Parathyroid adenoma (tissue), 2 donors: Measurements from ENCODE around the gene CD53.
A peak's percentile ranks its signal among the peaks of the same experiment; 100 is the strongest.

Experiments used
- H2AFZ ChIP-seq: fragments of 300-600 bp; sonication (generic); one replicate; pipeline ENCODE4 v1.7.0; 2017; ENCODE audit warnings: antibody characterized with exemption, mild to moderate bottlenecking
- H3K27ac ChIP-seq: fragments of 300-600 bp; sonication (generic); one replicate; pipeline ENCODE4 v1.7.0; 2017
- H3K27me3 ChIP-seq: fragments of 300-600 bp; sonication (generic); one replicate; pipeline ENCODE4 v1.7.0; 2017; ENCODE audit warnings: low read length; ENCODE audit not compliant: control insufficient read depth, insufficient read depth
- H3K36me3 ChIP-seq: fragments of 300-600 bp; sonication (generic); one replicate; pipeline ENCODE4 v1.7.0; 2017; ENCODE audit warnings: low read length; ENCODE audit not compliant: control insufficient read depth, insufficient read depth
- H3K4me1 ChIP-seq: fragments of 300-600 bp; sonication (generic); one replicate; pipeline ENCODE4 v1.7.0; 2017; ENCODE audit warnings: control low read depth
- H3K4me2 ChIP-seq: fragments of 300-600 bp; sonication (generic); one replicate; pipeline ENCODE4 v1.7.0; 2017; ENCODE audit warnings: low read length
- H3K4me3 ChIP-seq: fragments of 300-600 bp; sonication (generic); one replicate; pipeline ENCODE4 v1.7.0; 2017; ENCODE audit warnings: low read depth, low read length
- H3K79me2 ChIP-seq: fragments of 300-600 bp; sonication (generic); one replicate; pipeline ENCODE4 v1.7.0; 2017; ENCODE audit warnings: control low read depth
- H3K9ac ChIP-seq: fragments of 300-600 bp; sonication (generic); one replicate; pipeline ENCODE4 v1.7.0; 2017; ENCODE audit warnings: mild to moderate bottlenecking
- H3K9me3 ChIP-seq: fragments of 300-600 bp; sonication (generic); one replicate; pipeline ENCODE4 v1.7.0; 2017; ENCODE audit warnings: low read length; ENCODE audit not compliant: control insufficient read depth
- CTCF ChIP-seq: fragments of 300-600 bp; sonication (generic); IDR thresholded peaks from one replicate; pipeline ENCODE4 v1.7.0; 2017; ENCODE audit warnings: antibody characterized with exemption, mild to moderate bottlenecking
- donor health status: primary hyperparathyroidism.

CD53 gene

GRCh38 chr1:110872366-110872744 is 593 bp upstream of the CD53 start:
- Histone ChIP-seq H3K9ac (no peak overlapping the region), H3K36me3 (no peaks in the 10 kb centered on the region), H3K4me1 (no peaks in the 10 kb centered on the region), H3K4me3 (no peak overlapping the region), H3K27ac (peak overlapping the region; percentile 63), H3K9me3 (no peaks in the 10 kb centered on the region), H3K27me3 (no peaks in the 10 kb centered on the region), H3K79me2 (no peaks in the 10 kb centered on the region), H2AFZ (no peak overlapping the region), H3K4me2 (no peak overlapping the region)
- TF ChIP-seq CTCF, result no peak

GRCh38 chr1:110873856-110874255 is 908 bp downstream of the CD53 start:
- H3K9ac ChIP-seq, result no peak overlapping the region
- H2AFZ ChIP-seq, result no peak overlapping the region
- H3K4me2 ChIP-seq, result no peak overlapping the region
- peak overlapping the region; percentile 15 for H3K27ac ChIP-seq
- no peaks in the 10 kb centered on the region for H3K4me1 ChIP-seq
- no peaks in the 10 kb centered on the region for H3K27me3 ChIP-seq
- TF ChIP-seq CTCF, result no peak
- no peaks in the 10 kb centered on the region for H3K9me3 ChIP-seq
- no peaks in the 10 kb centered on the region for H3K36me3 ChIP-seq
- no peaks in the 10 kb centered on the region for H3K79me2 ChIP-seq
- peak overlapping the region; percentile 9 for H3K4me3 ChIP-seq

- Histone ChIP-seq H3K27ac (peak overlapping the region; percentile 15), H3K4me3 (peak overlapping the region; percentile 9), H3K4me1 (no peaks in the 10 kb centered on the region), H2AFZ (no peak overlapping the region), H3K9ac (no peak overlapping the region), H3K36me3 (no peaks in the 10 kb centered on the region), H3K4me2 (no peak overlapping the region), H3K9me3 (no peaks in the 10 kb centered on the region), H3K79me2 (no peaks in the 10 kb centered on the region), H3K27me3 (no peaks in the 10 kb centered on the region)
- TF ChIP-seq CTCF, result no peak
These were observed 1.6 kb downstream of the CD53 start for GRCh38 chr1:110874324-110875215.

GRCh38 chr1:110875216-110875731 is 2.3 kb downstream of the CD53 start:
- Histone ChIP-seq H3K4me3 (no peak overlapping the region), H3K9ac (no peak overlapping the region), H3K36me3 (no peaks in the 10 kb centered on the region), H3K4me1 (no peaks in the 10 kb centered on the region), H3K27ac (no peak overlapping the region), H3K79me2 (no peaks in the 10 kb centered on the region), H2AFZ (no peak overlapping the region), H3K27me3 (no peaks in the 10 kb centered on the region), H3K4me2 (no peak overlapping the region), H3K9me3 (no peaks in the 10 kb centered on the region)
- no peak for TF ChIP-seq CTCF
